K562 (cell line): ENCODE results near the gene TMA16. TPM values are rescaled to one million over a fixed set of nuclear protein-coding genes. Genes with fewer than 3 reads are reported as not detected.

ENCODE experiments used
- ATAC-seq: fragments of 200-7000 bp; cut with Tn5 transposase; 3 replicates; pipeline ENCODE4 v1.9.1; 2020; ENCODE audit warnings: moderate library complexity
- BruUV-seq: library from RNA; stranded (reverse); fragments of 400-500 nt; replicated peaks from 2 replicates; lab custom pipeline; 2021; lab: Mats Ljungman, UMichigan
- CTCF ChIA-PET: fragments of 300-600 bp; formaldehyde crosslinking; extraction: SDS; loops from one replicate; lab custom pipeline; 2021; ENCODE audit warnings: low intra/inter-chr PET ratio; lab: Yijun Ruan, JAX
- POLR2A ChIA-PET: fragments of 300-600, 350-650 bp; sonication (Branson Sonifier 250); formaldehyde crosslinking; extraction: SDS; loops from one replicate; lab custom pipeline; 2021; ENCODE audit warnings: antibody characterized with exemption, inconsistent platforms; lab: Yijun Ruan, JAX
- DNase-seq, 4 experiments: peaks; one replicate each; pipeline versions ENCODE4 v3.0.0 to v3.0.0-alpha.2; 2011 to 2018; ENCODE audit warnings: low spot score in 3 of 4, mixed read lengths in 3 of 4; ENCODE audit errors: extremely low read depth in 1 of 4
- FAIRE-seq: peaks from 2 replicates; lab custom pipeline; 2011; peaks lifted over from hg19 to GRCh38; lab: Jason Lieb, UNC
- H2AFZ ChIP-seq: 2 replicates; pipeline ENCODE4 v1.6.0; 2011; ENCODE audit warnings: low read depth, low read length, control low read depth, inconsistent platforms
- H3K27ac ChIP-seq: fragments of 200-600 bp; 3 replicates; pipeline ENCODE4 v1.8.0; 2011; ENCODE audit warnings: low read depth, mild to moderate bottlenecking, control low read depth, inconsistent platforms, low read length, moderate library complexity, mixed read lengths; ENCODE audit errors: extremely low read depth
- H3K27me3 ChIP-seq, 2 experiments: fragments of 300-600 bp in 1 of 2; 2 replicates in 1 of 2; 3 replicates in 1 of 2; pipeline versions ENCODE4 v1.6.0 to v1.8.0; 2011; ENCODE audit warnings: inconsistent platforms in 2 of 2, low read length in 2 of 2, mild to moderate bottlenecking in 1 of 2, mixed read lengths in 1 of 2, moderate library complexity in 1 of 2; ENCODE audit not compliant: control insufficient read depth in 2 of 2, insufficient read depth in 2 of 2
- H3K36me3 ChIP-seq: fragments of 300-600 bp; 3 replicates; pipeline ENCODE4 v1.8.0; 2011; ENCODE audit warnings: mild to moderate bottlenecking, low read length, inconsistent platforms; ENCODE audit not compliant: control insufficient read depth, insufficient read depth
- H3K4me1 ChIP-seq, 2 experiments: fragments of 200-600 bp in 1 of 2; replicated peaks in 1 of 2; 2 replicates in 1 of 2; 3 replicates in 1 of 2; pipeline versions ENCODE4 v1.5.1 to v1.8.0; 2011; ENCODE audit warnings: inconsistent platforms in 2 of 2, low read length in 2 of 2, mild to moderate bottlenecking in 1 of 2, mixed read lengths in 1 of 2, moderate library complexity in 1 of 2; ENCODE audit not compliant: control insufficient read depth in 2 of 2, insufficient read depth in 2 of 2
- H3K4me2 ChIP-seq: 2 replicates; pipeline ENCODE4 v1.6.1; 2011; ENCODE audit warnings: low read length, control low read depth, inconsistent platforms, mixed read lengths; ENCODE audit not compliant: insufficient read depth
- H3K4me3 ChIP-seq: fragments of 200-600 bp; sonication (generic), shearing (Covaris generic); 2 replicates; pipeline ENCODE4 v1.5.1; 2016; ENCODE audit warnings: control low read depth, inconsistent platforms
- H3K79me2 ChIP-seq: fragments of 200-600 bp; 3 replicates; pipeline ENCODE4 v1.8.0; 2011; ENCODE audit warnings: low read length, inconsistent platforms; ENCODE audit not compliant: control insufficient read depth, insufficient read depth
- H3K9ac ChIP-seq, 2 experiments: 2 replicates each; pipeline versions ENCODE4 v1.6.0 to v1.6.1; 2011; ENCODE audit warnings: low read depth in 2 of 2, low read length in 2 of 2, control low read depth in 1 of 2, inconsistent platforms in 1 of 2, mild to moderate bottlenecking in 1 of 2, mixed read lengths in 1 of 2; ENCODE audit not compliant: insufficient read depth in 1 of 2
- H3K9me1 ChIP-seq: one replicate; pipeline ENCODE4 v1.6.0; 2011; ENCODE audit warnings: inconsistent platforms, mild to moderate bottlenecking, low read length, moderate library complexity; ENCODE audit not compliant: control insufficient read depth, insufficient read depth
- H3K9me3 ChIP-seq: replicated peaks from 2 replicates; pipeline ENCODE4 v1.5.1; 2011; ENCODE audit warnings: low read depth, low read length, inconsistent platforms; ENCODE audit not compliant: control insufficient read depth, insufficient read depth
- H4K20me1 ChIP-seq: replicated peaks from 2 replicates; pipeline ENCODE4 v1.6.1; 2011; ENCODE audit warnings: low read length, inconsistent platforms, mixed read lengths; ENCODE audit not compliant: control insufficient read depth, insufficient read depth
- BCOR ChIP-seq: fragments of 450-650 bp; IDR thresholded peaks from 2 replicates; pipeline ENCODE4 v1.6.1; 2016
- CBFA2T3 ChIP-seq: fragments of 450-650 bp; IDR thresholded peaks from 2 replicates; pipeline ENCODE4 v1.6.1; 2017
- CCNT2 ChIP-seq: IDR thresholded peaks from 2 replicates; pipeline ENCODE4 v1.6.1; 2011; ENCODE audit warnings: borderline replicate concordance, low read depth, mild to moderate bottlenecking, moderate library complexity, mixed read lengths, low read length; ENCODE audit not compliant: insufficient read length; ENCODE audit errors: extremely low read depth
- ETV1 ChIP-seq: fragments of 450-650 bp; conservative IDR thresholded peaks from 2 replicates; pipeline ENCODE4 v1.6.1; 2016; ENCODE audit warnings: missing genetic modification characterization, control low read depth, low read depth, missing compliant biosample characterization
- HSF4 ChIP-seq: fragments of 250-450 bp; sonication (Bioruptor Pico); IDR thresholded peaks from 2 replicates; pipeline ENCODE4 v2.1.2; 2022; ENCODE audit warnings: mild to moderate bottlenecking, moderate library complexity, borderline replicate concordance
- NFXL1 ChIP-seq: fragments of 450-650 bp; formaldehyde crosslinking; IDR thresholded peaks from 2 replicates; pipeline ENCODE4 v1.4.0; 2021; ENCODE audit warnings: mild to moderate bottlenecking
- RBM22 ChIP-seq: fragments of 200-400 bp; formaldehyde crosslinking; IDR thresholded peaks from 2 replicates; pipeline ENCODE4 v1.6.1; 2018; ENCODE audit warnings: low read length, low read depth; ENCODE audit not compliant: poor library complexity, severe bottlenecking
- ZBTB49 ChIP-seq: sonication (generic); formaldehyde crosslinking; IDR thresholded peaks from 2 replicates; pipeline ENCODE4 v1.8.0; 2022; ENCODE audit warnings: missing genetic modification reagents, mild to moderate bottlenecking, borderline replicate concordance
- ZNF408 ChIP-seq: fragments of 250-450 bp; sonication (Bioruptor Pico); IDR thresholded peaks from 2 replicates; pipeline ENCODE4 v1.4.0; 2020; ENCODE audit warnings: low read depth, mild to moderate bottlenecking, moderate library complexity
- ZNF444 ChIP-seq: fragments of 250-450 bp; sonication (Bioruptor Pico); IDR thresholded peaks from 2 replicates; pipeline ENCODE4 v1.4.0; 2020; ENCODE audit warnings: mild to moderate bottlenecking, moderate library complexity
- WGBS: fragments of 100-300 bp; shearing (Covaris generic); methylation state at CpG from one replicate; pipeline ENCODE4 v1.1.6; 2016; ENCODE audit warnings: low coverage, mixed read lengths; ENCODE audit not compliant: insufficient coverage; ENCODE audit errors: missing lambda C conversion rate; 5-methylcytosine and 5-hydroxymethylcytosine counted together
- in situ Hi-C: fragments of 300-500 bp; cut with MboI; formaldehyde crosslinking; loops from 4 replicates; pipeline ENCODE4 v1.15.0; 2018; ENCODE audit warnings: inconsistent platforms, mixed read lengths
- intact Hi-C: fragments of 100-400 bp; cut with micrococcal nuclease; formaldehyde crosslinking; loops from 2 replicates; pipeline ENCODE4 v1.14.2; 2022
- polyA plus RNA-seq, 8 experiments: library from polyadenylated mRNA; depleted of rRNA in 4 of 8; stranded (reverse) in 5 of 8; unstranded in 3 of 8; fragments of >200 nt; fragmentation: Nextera tagmentation in 2 of 8; fragmentation: Illumina TruSeq in 1 of 8; extraction: Ambion mirVana in 2 of 8; extraction: Trizol in 1 of 8; gene quantifications; 2 replicates each; pipeline versions ENCODE4 v1.2.1 to v1.2.3, GENCODE V29; 2011 to 2014; ENCODE audit warnings: inconsistent platforms in 1 of 8, missing spikeins in 1 of 8
- total RNA-seq, 7 experiments: library from RNA; depleted of rRNA in 6 of 7; stranded (reverse); fragments of >200 nt in 6 of 7; fragmentation: Illumina TruSeq in 2 of 7; extraction: Trizol in 2 of 7; gene quantifications; 2 replicates each; pipeline versions ENCODE4 v1.2.1 to v1.2.3, GENCODE V29; 2011 to 2021; ENCODE audit warnings: low replicate concordance in 1 of 7

The TMA16 gene
- total and polyA plus RNA-seq, 9 of the 15 experiments (the other 6 are each of a cell fraction or from before 2014, with no cell fraction given): 27.7 to 74.8 (median 66.6) TPM

- no peaks in the 10 kb centered on the region for H3K9me3 ChIP-seq
- CTCF ChIA-PET: no interaction called here
These were observed 47.0 kb upstream of the TMA16 start for GRCh38 chr4:163447481-163447880.

More at GRCh38 chr4:163447481-163447880, 47.0 kb upstream of the TMA16 start:
- Histone ChIP-seq H3K27ac (no peak overlapping the region), H2AFZ (no peak overlapping the region), H3K9me1 (no peaks in the 10 kb centered on the region), H4K20me1 (no peaks in the 10 kb centered on the region), H3K27me3 (no peaks in the 10 kb centered on the region), H3K79me2 (no peaks in the 10 kb centered on the region), H3K4me3 (no peak overlapping the region), H3K4me2 (no peak overlapping the region), H3K9ac (no peak overlapping the region), H3K36me3 (no peaks in the 10 kb centered on the region), H3K4me1 (no peaks in the 10 kb centered on the region; a peak in 1 of 5 replicates)
- WGBS: 8% methylated on average over 1 of the region's 1 CpG
- TF ChIP-seq RBM22: no peak
- TF ChIP-seq ETV1 (tag): no peak
- TF ChIP-seq CBFA2T3: no peak
- TF ChIP-seq BCOR: no peak
- no peak for TF ChIP-seq ZNF444
- TF ChIP-seq ZBTB49 (CRISPR knock-in tag): no peak
- no peak for TF ChIP-seq NFXL1 (CRISPR knock-in tag)
- TF ChIP-seq HSF4 (CRISPR knock-in tag): no peak
- no peak for TF ChIP-seq ZNF408 (CRISPR knock-in tag)
- no peak for TF ChIP-seq CCNT2
- intact Hi-C loops: no loop called here
- BruUV-seq: no TSS peak
- in situ Hi-C loops: no loop called here
- no peak for DNase-seq
- no peak for ATAC-seq
- FAIRE-seq: no peak
- POLR2A ChIA-PET: interaction anchor here (0.6 kb wide), 1 partner anchor 533 kb away, joined by 3 read pairs; no protein-coding TSS in a partner anchor
